ENCODE data around the gene NAT10. TPM values are rescaled to one million over a fixed set of nuclear protein-coding genes. Genes with fewer than 3 reads are reported as not detected.
"Not testable (repeated sequence)": the region's sequence is repeated elsewhere in the genome, so short reads cannot be mapped to it uniquely, and the experiment has no call there.

NAT10 gene
- total RNA-seq, 4 donors from 2014 or later = 17.2 to 27.7 (median 19.4) TPM

GRCh38 chr11:34065505-34066203 lies 39.8 kb upstream of the NAT10 start:
- Histone ChIP-seq H3K4me1 (peaks cover 39 to 48% of the 10 kb centered on the region in 2 donors), H3K27me3 (no peaks in the 10 kb centered on the region), H3K27ac (no peak overlapping the region), H3K4me3 (no peak overlapping the region), H3K9me3 (no peaks in the 10 kb centered on the region), H3K36me3 (no peaks in the 10 kb centered on the region)
- in situ Hi-C loops (cut with MboI; ENCODE audit: low sequenced_read_pairs in 4 of 4) = no loop called here
- ATAC-seq = no peak
- no peak for DNase-seq
- intact Hi-C loops (cut with DNase I; ENCODE audit: low total_unique reads) = no loop called here
- TF ChIP-seq, protein P1, sequence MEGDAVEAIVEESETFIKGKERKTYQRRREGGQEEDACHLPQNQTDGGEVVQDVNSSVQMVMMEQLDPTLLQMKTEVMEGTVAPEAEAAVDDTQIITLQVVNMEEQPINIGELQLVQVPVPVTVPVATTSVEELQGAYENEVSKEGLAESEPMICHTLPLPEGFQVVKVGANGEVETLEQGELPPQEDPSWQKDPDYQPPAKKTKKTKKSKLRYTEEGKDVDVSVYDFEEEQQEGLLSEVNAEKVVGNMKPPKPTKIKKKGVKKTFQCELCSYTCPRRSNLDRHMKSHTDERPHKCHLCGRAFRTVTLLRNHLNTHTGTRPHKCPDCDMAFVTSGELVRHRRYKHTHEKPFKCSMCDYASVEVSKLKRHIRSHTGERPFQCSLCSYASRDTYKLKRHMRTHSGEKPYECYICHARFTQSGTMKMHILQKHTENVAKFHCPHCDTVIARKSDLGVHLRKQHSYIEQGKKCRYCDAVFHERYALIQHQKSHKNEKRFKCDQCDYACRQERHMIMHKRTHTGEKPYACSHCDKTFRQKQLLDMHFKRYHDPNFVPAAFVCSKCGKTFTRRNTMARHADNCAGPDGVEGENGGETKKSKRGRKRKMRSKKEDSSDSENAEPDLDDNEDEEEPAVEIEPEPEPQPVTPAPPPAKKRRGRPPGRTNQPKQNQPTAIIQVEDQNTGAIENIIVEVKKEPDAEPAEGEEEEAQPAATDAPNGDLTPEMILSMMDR (IDR thresholded peaks at IDR 0.05 in 4 of 5, conservative IDR thresholded peaks at IDR 0.05 in 1 of 5) = peak in 1 of 5 experiments; percentile 25
- TF ChIP-seq POLR2A (IDR thresholded peaks at IDR 0.05) = no peak

GRCh38 chr11:34066766-34067165 lies 38.7 kb upstream of the NAT10 start:
- DNase-seq; H3K36me3 ChIP-seq; H3K4me3 ChIP-seq; ATAC-seq; H3K27me3 ChIP-seq; intact Hi-C loops (cut with DNase I; ENCODE audit: low total_unique reads); in situ Hi-C loops (cut with MboI; ENCODE audit: low sequenced_read_pairs in 4 of 4); H3K27ac ChIP-seq; H3K9me3 ChIP-seq: not testable (repeated sequence)
- H3K4me1 ChIP-seq = peaks cover 39 to 45% of the 10 kb centered on the region in 2 donors

DNA sequence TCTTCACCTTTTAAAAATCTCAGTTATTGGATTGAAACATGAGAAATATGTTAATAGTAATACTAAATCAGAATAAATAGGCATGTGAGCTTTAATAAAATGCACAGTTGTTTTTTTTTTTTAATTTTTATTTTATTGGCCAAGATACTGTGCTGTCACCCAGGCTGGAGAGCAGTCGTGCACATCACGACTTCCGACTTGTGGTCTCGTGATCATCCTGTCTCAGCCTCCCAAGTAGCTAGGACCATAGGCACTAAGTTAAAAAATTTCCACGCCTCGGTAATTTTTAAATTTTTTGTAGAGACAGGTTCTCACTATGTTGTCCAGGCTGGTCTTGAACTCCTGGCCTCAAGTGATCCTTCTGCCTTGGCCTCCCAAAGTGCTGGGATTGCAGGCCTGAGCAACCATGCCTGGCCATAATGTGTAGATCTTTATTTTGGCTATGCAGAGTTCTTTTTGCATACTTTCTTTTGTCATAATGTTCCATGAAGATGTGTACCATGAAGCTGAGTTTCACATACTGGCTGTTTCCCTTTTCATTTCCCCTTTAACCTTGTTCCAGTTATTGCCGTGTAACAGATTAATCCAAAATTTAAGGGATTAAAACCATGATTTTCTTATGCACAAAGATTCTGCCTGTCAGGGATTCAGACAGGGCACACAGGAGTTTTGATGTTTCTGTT lies 37.9 kb upstream of the NAT10 start:
- in situ Hi-C loops (cut with MboI; ENCODE audit: low sequenced_read_pairs in 4 of 4) = no loop called here
- H3K4me1 ChIP-seq = peaks cover 39 to 45% of the 10 kb centered on the region in 2 donors

DNA sequence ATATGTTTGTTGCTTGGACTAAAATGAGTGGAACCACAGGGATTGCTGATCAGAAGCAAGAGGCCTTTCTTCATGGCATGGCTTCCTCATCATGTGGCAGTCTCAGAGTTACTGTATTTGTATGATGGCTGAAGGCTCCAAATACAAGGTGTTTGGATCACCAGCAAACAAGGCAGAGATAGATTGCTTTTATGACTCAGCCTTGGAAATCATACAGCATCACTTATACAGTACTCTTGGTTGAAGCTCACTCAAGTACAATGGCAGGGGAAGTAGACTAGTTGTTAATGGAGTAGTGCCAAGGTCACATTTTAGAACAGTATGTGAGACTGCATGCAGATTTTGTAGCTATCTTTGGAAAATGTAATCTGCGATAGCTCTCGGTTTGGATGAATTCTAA lies 37.3 kb upstream of the NAT10 start:
- Histone ChIP-seq H3K36me3 (peaks cover 0 to 15% of the 10 kb centered on the region in 2 donors), H3K27ac (peak overlapping the region in 2 of 4 donors; percentile 3 to 24), H3K27me3 (no peaks in the 10 kb centered on the region), H3K4me3 (no peak overlapping the region), H3K4me1 (peaks cover 39% of the 10 kb centered on the region in 2 donors), H3K9me3 (no peaks in the 10 kb centered on the region)
- intact Hi-C loops (cut with DNase I; ENCODE audit: low total_unique reads) = no loop called here
- DNase-seq (no peak), ATAC-seq (peak; percentile 47 to 51)
- in situ Hi-C loops (cut with MboI; ENCODE audit: low sequenced_read_pairs in 4 of 4) = no loop called here
- no peak for TF ChIP-seq POLR2A (IDR thresholded peaks at IDR 0.05)
- TF ChIP-seq, protein P1 (IDR thresholded peaks at IDR 0.05 in 4 of 5, conservative IDR thresholded peaks at IDR 0.05 in 1 of 5) = no peak

More for the DNA sequence above, 37.9 kb upstream of the NAT10 start:
- no peak for ATAC-seq
- TF ChIP-seq, protein P1 (IDR thresholded peaks at IDR 0.05 in 4 of 5, conservative IDR thresholded peaks at IDR 0.05 in 1 of 5) = no peak
- no peak for TF ChIP-seq POLR2A (IDR thresholded peaks at IDR 0.05)
- no peak for DNase-seq
- H3K27me3 ChIP-seq = no peaks in the 10 kb centered on the region
- peaks cover 0 to 9% of the 10 kb centered on the region in 2 donors for H3K36me3 ChIP-seq
- no peaks in the 10 kb centered on the region for H3K9me3 ChIP-seq
- intact Hi-C loops (cut with DNase I; ENCODE audit: low total_unique reads) = no loop called here
- H3K27ac ChIP-seq = peak overlapping the region in 2 of 4 donors; percentile 3 to 24
- H3K4me3 ChIP-seq = no peak overlapping the region

DNA sequence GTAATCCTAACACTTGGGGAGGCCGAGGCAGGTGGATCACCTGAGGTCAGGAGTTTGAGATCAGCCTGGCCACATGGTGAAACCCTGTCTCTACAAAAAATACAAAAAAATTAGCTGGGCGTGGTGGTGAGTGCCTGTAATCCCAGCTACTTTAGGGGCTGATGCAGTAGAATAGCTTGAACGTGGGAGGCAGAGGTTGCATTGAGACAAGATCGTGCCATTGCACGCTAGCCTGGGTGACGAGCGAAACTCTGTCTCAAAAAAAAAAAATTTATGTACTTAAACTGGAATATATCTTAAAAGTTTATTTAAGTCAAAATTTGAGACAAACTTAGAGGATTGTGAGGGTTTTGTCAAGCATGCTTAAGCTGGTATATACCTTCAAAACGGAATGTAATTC lies 34.1 kb upstream of the NAT10 start:
- ATAC-seq; H3K27me3 ChIP-seq; in situ Hi-C loops (cut with MboI; ENCODE audit: low sequenced_read_pairs in 4 of 4); DNase-seq; intact Hi-C loops (cut with DNase I; ENCODE audit: low total_unique reads); H3K9me3 ChIP-seq; H3K27ac ChIP-seq; H3K4me3 ChIP-seq: not testable (repeated sequence)
- peaks cover 0 to 19% of the 10 kb centered on the region in 2 donors for H3K36me3 ChIP-seq
- H3K4me1 ChIP-seq = peaks cover 24 to 29% of the 10 kb centered on the region in 2 donors

Data from gastrocnemius medialis (tissue), 4 donors.